HCT116 (cell line): ENCODE measurements around the gene IL11. TPM values are rescaled to one million over a fixed set of nuclear protein-coding genes. Genes with fewer than 3 reads are reported as not detected.

Experiments
- ATAC-seq: fragments of 200-7000 bp; cut with Tn5 transposase; 2 replicates; pipeline ENCODE4 v1.9.1; 2020; ENCODE audit warnings: mild to moderate bottlenecking, moderate library complexity
- BruUV-seq: library from RNA; stranded (reverse); fragments of 400-500 nt; replicated peaks from 2 replicates; lab custom pipeline; 2021; lab: Mats Ljungman, UMichigan
- CTCF ChIA-PET: fragments of 300-600 bp; sonication (Branson Sonifier 250); formaldehyde crosslinking; loops from one replicate; lab custom pipeline; 2021; ENCODE audit warnings: antibody characterized with exemption; lab: Charles Lee
- POLR2A ChIA-PET: fragments of 300-600, 350-600 bp; sonication (Branson Sonifier 250); formaldehyde crosslinking; loops from one replicate; lab custom pipeline; 2021; ENCODE audit warnings: antibody characterized with exemption; lab: Charles Lee
- RAD21 ChIA-PET, 2 experiments: fragments of 300-600 bp; sonication (Branson Sonifier 250); formaldehyde crosslinking; loops; one replicate each; lab custom pipeline; 2023; ENCODE audit warnings: low total read pairs in 2 of 2; ENCODE audit not compliant: uncharacterized antibody in 2 of 2, unreplicated experiment in 2 of 2, low non-redundant PET in 1 of 2; lab: Charles Lee
- DNase-seq: peaks from one replicate; pipeline ENCODE4 v3.0.0-alpha.2; 2010; ENCODE audit warnings: low read depth, low spot score
- H2AFZ ChIP-seq: fragments of 200-600 bp; shearing (Covaris generic), sonication (generic); 2 replicates; pipeline ENCODE4 v1.6.1; 2017; ENCODE audit warnings: low read depth, mixed run types, mixed read lengths, antibody characterized with exemption, low read length; ENCODE audit not compliant: poor library complexity, severe bottlenecking
- H3K27ac ChIP-seq: 2 replicates; pipeline ENCODE4 v1.5.1; 2012; ENCODE audit warnings: low read depth, low read length
- H3K27me3 ChIP-seq: fragments of 200-600 bp; sonication (generic); 2 replicates; pipeline ENCODE4 v1.6.1; 2016; ENCODE audit warnings: mixed run types, low read length, mixed read lengths; ENCODE audit not compliant: insufficient read depth
- H3K36me3 ChIP-seq, 2 experiments: fragments of 200-500 bp in 1 of 2; fragments of 200-600 bp in 1 of 2; sonication (Bioruptor generic) in 1 of 2; sonication (generic) in 1 of 2; 2 replicates each; pipeline versions ENCODE4 v1.5.1 to v1.6.1; 2014 to 2016; ENCODE audit warnings: low read length in 2 of 2, inconsistent platforms in 1 of 2, mixed read lengths in 1 of 2, mixed run types in 1 of 2; ENCODE audit not compliant: insufficient read depth in 2 of 2, control insufficient read depth in 1 of 2
- H3K4me1 ChIP-seq, 2 experiments: fragments of 200-600 bp in 1 of 2; sonication (generic) in 1 of 2; 2 replicates each; pipeline versions ENCODE4 v1.5.1 to v1.6.1; 2012 to 2017; ENCODE audit warnings: low read length in 2 of 2, inconsistent platforms in 1 of 2, mild to moderate bottlenecking in 1 of 2, mixed read lengths in 1 of 2, mixed run types in 1 of 2, moderate library complexity in 1 of 2; ENCODE audit not compliant: insufficient read depth in 2 of 2, control insufficient read depth in 1 of 2
- H3K4me2 ChIP-seq: fragments of 200-600 bp; sonication (generic); 2 replicates; pipeline ENCODE4 v1.6.1; 2017; ENCODE audit warnings: mixed run types, low read length, mixed read lengths
- H3K4me3 ChIP-seq, 2 experiments: fragments of 200-600 bp in 1 of 2; sonication (generic) in 1 of 2; replicated peaks in 1 of 2; 2 replicates each; pipeline ENCODE4 v1.5.1; 2011 to 2016; ENCODE audit warnings: low read length in 2 of 2, control low read depth in 1 of 2, low read depth in 1 of 2, mild to moderate bottlenecking in 1 of 2, mixed read lengths in 1 of 2, mixed run types in 1 of 2
- H3K79me2 ChIP-seq: fragments of 200-600 bp; sonication (generic); 2 replicates; pipeline ENCODE4 v1.6.1; 2017; ENCODE audit warnings: mild to moderate bottlenecking, mixed run types, low read length, moderate library complexity, mixed read lengths; ENCODE audit not compliant: insufficient read depth
- H3K9ac ChIP-seq: fragments of 200-600 bp; sonication (generic); 2 replicates; pipeline ENCODE4 v1.6.1; 2016; ENCODE audit warnings: low read length, mixed read lengths
- H3K9me2 ChIP-seq: fragments of 200-600 bp; sonication (generic), shearing (Covaris generic); 2 replicates; pipeline ENCODE4 v1.6.1; 2017; ENCODE audit warnings: mixed run types, mild to moderate bottlenecking, moderate library complexity; ENCODE audit not compliant: insufficient read depth
- H3K9me3 ChIP-seq, 2 experiments: fragments of 200-500 bp in 1 of 2; fragments of 200-600 bp in 1 of 2; sonication (Bioruptor generic) in 1 of 2; sonication (generic) in 1 of 2; 2 replicates each; pipeline ENCODE4 v1.6.1; 2014 to 2017; ENCODE audit warnings: low read length in 2 of 2, mixed read lengths in 2 of 2, inconsistent platforms in 1 of 2, low read depth in 1 of 2, mild to moderate bottlenecking in 1 of 2, mixed run types in 1 of 2, moderate library complexity in 1 of 2; ENCODE audit not compliant: control insufficient read depth in 1 of 2, insufficient read depth in 1 of 2
- H4K20me1 ChIP-seq: fragments of 200-600 bp; sonication (generic), shearing (Covaris generic); 2 replicates; pipeline ENCODE4 v1.6.1; 2017; ENCODE audit warnings: mixed run types, mild to moderate bottlenecking, moderate library complexity; ENCODE audit not compliant: insufficient read depth
- CBX3 ChIP-seq: IDR thresholded peaks from 2 replicates; pipeline ENCODE4 v1.6.1; 2012; ENCODE audit warnings: low read depth
- CEBPB ChIP-seq: IDR thresholded peaks from 2 replicates; pipeline ENCODE4 v1.6.1; 2012; ENCODE audit warnings: low read depth
- EGR1 ChIP-seq: IDR thresholded peaks from 2 replicates; pipeline ENCODE4 v1.6.1; 2012; ENCODE audit warnings: low read depth
- ELF1 ChIP-seq: IDR thresholded peaks from 2 replicates; pipeline ENCODE4 v1.6.1; 2012; ENCODE audit warnings: low read depth, borderline replicate concordance
- EZH2 ChIP-seq: fragments of 200-600 bp; sonication (generic); IDR thresholded peaks from 2 replicates; pipeline ENCODE4 v1.6.1; 2017; ENCODE audit warnings: antibody characterized with exemption, mixed run types
- FOSL1 ChIP-seq: IDR thresholded peaks from 2 replicates; pipeline ENCODE4 v1.6.1; 2012; ENCODE audit warnings: low read depth
- POLR2AphosphoS5 ChIP-seq: IDR thresholded peaks from 2 replicates; pipeline ENCODE4 v1.6.1; 2011; ENCODE audit warnings: mild to moderate bottlenecking, low read depth, low read length, moderate library complexity
- RAD21 ChIP-seq: IDR thresholded peaks from 2 replicates; pipeline ENCODE4 v1.6.1; 2012; ENCODE audit warnings: low read depth, mild to moderate bottlenecking
- REST ChIP-seq: IDR thresholded peaks from 2 replicates; pipeline ENCODE4 v1.6.1; 2012; ENCODE audit warnings: low read depth
- SIN3A ChIP-seq: IDR thresholded peaks from 2 replicates; pipeline ENCODE4 v1.6.1; 2012; ENCODE audit warnings: low read depth
- SP1 ChIP-seq: IDR thresholded peaks from 2 replicates; pipeline ENCODE4 v1.6.1; 2012; ENCODE audit warnings: low read depth
- SRF ChIP-seq: IDR thresholded peaks from 2 replicates; pipeline ENCODE4 v1.6.1; 2012; ENCODE audit warnings: low read depth
- TCF7L2 ChIP-seq: IDR thresholded peaks from 2 replicates; pipeline ENCODE4 v1.7.0; 2011; ENCODE audit warnings: borderline replicate concordance, inconsistent platforms; ENCODE audit not compliant: insufficient read depth, insufficient read length; ENCODE audit errors: extremely low read depth
- YY1 ChIP-seq: IDR thresholded peaks from 2 replicates; pipeline ENCODE4 v1.6.1; 2011; ENCODE audit warnings: low read length, low read depth, moderate library complexity, mild to moderate bottlenecking; ENCODE audit not compliant: insufficient replicate concordance; ENCODE audit errors: extremely low read depth
- ZBTB33 ChIP-seq: IDR thresholded peaks from 2 replicates; pipeline ENCODE4 v1.6.1; 2011; ENCODE audit warnings: mild to moderate bottlenecking, low read length, moderate library complexity; ENCODE audit not compliant: insufficient replicate concordance; ENCODE audit errors: extremely low read depth
- ZFX ChIP-seq: fragments of 450-650 bp; IDR thresholded peaks from 2 replicates; pipeline ENCODE4 v1.6.1; 2017
- intact Hi-C: fragments of 100-400 bp; cut with micrococcal nuclease; formaldehyde crosslinking; loops from 2 replicates; pipeline ENCODE4 v1.10.0; 2022
- total RNA-seq: library from RNA; stranded (reverse); gene quantifications from one replicate; pipeline ENCODE4 v1.2.1, GENCODE V29; 2021; ENCODE audit not compliant: unreplicated experiment
- TF ChIP-seq, protein P1 (sequence below), 3 experiments: fragments of 200-600 bp in 1 of 3; sonication (generic) in 1 of 3; IDR thresholded peaks in 2 of 3; conservative IDR thresholded peaks in 1 of 3; 2 replicates each; pipeline ENCODE4 v1.5.1; 2012 to 2017; ENCODE audit warnings: low read depth in 2 of 3, low read length in 2 of 3, antibody characterized with exemption in 1 of 3, borderline replicate concordance in 1 of 3, control low read depth in 1 of 3, mild to moderate bottlenecking in 1 of 3, mixed read lengths in 1 of 3, mixed run types in 1 of 3, moderate library complexity in 1 of 3; ENCODE audit not compliant: insufficient read depth in 1 of 3
- TF ChIP-seq, protein P2 (sequence below): IDR thresholded peaks from 2 replicates; pipeline ENCODE4 v1.6.1; 2012

The IL11 gene
- total RNA-seq, 1 experiment from 2014 or later = 2.8 TPM

- ATAC-seq (peak; percentile 85), DNase-seq (peak; percentile 100)
- Histone ChIP-seq H3K27ac (peak within 1 kb of the TSS; percentile 92), H3K4me2 (peak within 1 kb of the TSS; percentile 98), H3K4me3 (peak within 1 kb of the TSS; percentile 74 to 83), H3K9me3 (no peaks in the 10 kb centered on the region), H3K27me3 (no peaks in the 10 kb centered on the region), H3K9me2 (no peaks in the 10 kb centered on the region), H3K36me3 (peaks cover 4 to 5% of the 10 kb centered on the region in 2 experiments; a peak in 3 of 4 replicates), H3K9ac (peak within 1 kb of the TSS; percentile 85), H3K4me1 (peaks cover 9 to 33% of the 10 kb centered on the region in 2 experiments), H2AFZ (peak within 1 kb of the TSS; percentile 70), H4K20me1 (no peaks in the 10 kb centered on the region), H3K79me2 (peaks cover 9% of the 10 kb centered on the region; the same call in 1 of the 2 replicates)
- no TSS peak for BruUV-seq
- ChIA-PET CTCF (interaction anchor here (0.7 to 1.5 kb wide), 6 partner anchors 10 to 198 kb away, joined by 3 to 15 read pairs (median 4); partner anchors contain the start of gene HSPBP1), RAD21 (interaction anchor here in 1 of 2 experiments (1.3 kb wide), 1 partner anchor 45 kb away, joined by 4 read pairs; the partner anchor contains the start of gene TMEM238), POLR2A (interaction anchor here (0.6 to 1.6 kb wide), 16 partner anchors 10 to 235 kb away, joined by 3 to 18 read pairs (median 4); partner anchors contain the start of genes HSPBP1, PPP6R1, PTPRH and TMEM238)
- intact Hi-C loops = loop anchor here (2.0 kb wide), 1 partner anchor 46 kb away; the partner anchor contains the start of genes RPL28 and TMEM238
- peak; percentile 45 for TF ChIP-seq POLR2AphosphoS5
- TF ChIP-seq SP1 = peak; percentile 99
- TF ChIP-seq, protein P1, sequence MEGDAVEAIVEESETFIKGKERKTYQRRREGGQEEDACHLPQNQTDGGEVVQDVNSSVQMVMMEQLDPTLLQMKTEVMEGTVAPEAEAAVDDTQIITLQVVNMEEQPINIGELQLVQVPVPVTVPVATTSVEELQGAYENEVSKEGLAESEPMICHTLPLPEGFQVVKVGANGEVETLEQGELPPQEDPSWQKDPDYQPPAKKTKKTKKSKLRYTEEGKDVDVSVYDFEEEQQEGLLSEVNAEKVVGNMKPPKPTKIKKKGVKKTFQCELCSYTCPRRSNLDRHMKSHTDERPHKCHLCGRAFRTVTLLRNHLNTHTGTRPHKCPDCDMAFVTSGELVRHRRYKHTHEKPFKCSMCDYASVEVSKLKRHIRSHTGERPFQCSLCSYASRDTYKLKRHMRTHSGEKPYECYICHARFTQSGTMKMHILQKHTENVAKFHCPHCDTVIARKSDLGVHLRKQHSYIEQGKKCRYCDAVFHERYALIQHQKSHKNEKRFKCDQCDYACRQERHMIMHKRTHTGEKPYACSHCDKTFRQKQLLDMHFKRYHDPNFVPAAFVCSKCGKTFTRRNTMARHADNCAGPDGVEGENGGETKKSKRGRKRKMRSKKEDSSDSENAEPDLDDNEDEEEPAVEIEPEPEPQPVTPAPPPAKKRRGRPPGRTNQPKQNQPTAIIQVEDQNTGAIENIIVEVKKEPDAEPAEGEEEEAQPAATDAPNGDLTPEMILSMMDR (IDR thresholded peaks at IDR 0.05 in 2 of 3, conservative IDR thresholded peaks at IDR 0.05 in 1 of 3; ENCODE audit: borderline replicate concordance in 1 of 3, insufficient read depth in 1 of 3, low read depth in 2 of 3, low read length in 2 of 3) = 0 out of 6 replicates have a peak, but pooled peaks of 1 of the 3 experiments have one; percentile 17
- TF ChIP-seq EGR1 = peak; percentile 86
- no peak for TF ChIP-seq ZBTB33
- TF ChIP-seq, protein P2, sequence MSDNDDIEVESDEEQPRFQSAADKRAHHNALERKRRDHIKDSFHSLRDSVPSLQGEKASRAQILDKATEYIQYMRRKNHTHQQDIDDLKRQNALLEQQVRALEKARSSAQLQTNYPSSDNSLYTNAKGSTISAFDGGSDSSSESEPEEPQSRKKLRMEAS = no peak
- TF ChIP-seq ZFX = no peak
- no peak for TF ChIP-seq FOSL1
- no peak for TF ChIP-seq EZH2
- TF ChIP-seq RAD21 = no peak
- no peak for TF ChIP-seq SIN3A
- TF ChIP-seq ELF1 = no peak
- TF ChIP-seq TCF7L2 = peak; percentile 73
- no peak for TF ChIP-seq SRF
- no peak for TF ChIP-seq CEBPB
- no peak for TF ChIP-seq YY1
- no peak for TF ChIP-seq REST
- no peak for TF ChIP-seq CBX3
Measured at GRCh38 chr19:55339105-55339888, 31.0 kb downstream of the IL11 start, which contains the start of gene KMT5C. KMT5C (plus strand) TSS chr19:55339876; CDS start chr19:55341937, 2,061 bp downstream.
